Thoracic aorta (tissue), 2 donors: ENCODE results near the gene CHST10. TPM values are rescaled to one million over a fixed set of nuclear protein-coding genes. Genes with fewer than 3 reads are reported as not detected.

Experiments used
- ATAC-seq: fragments of 150-250 bp; one replicate; pipeline ENCODE4 v1.8.0; 2017; ENCODE audit warnings: low read depth; ENCODE audit not compliant: insufficient number of reproducible peaks, low FRiP score
- DNase-seq: peaks from one replicate; pipeline ENCODE4 v3.0.0-alpha.2; 2020; ENCODE audit warnings: low spot score
- H3K27ac ChIP-seq, 2 donors: fragments of 200-600 bp; sonication (generic); 1 replicate in 1 of 2; 2 replicates in 1 of 2; pipeline ENCODE4 v1.5.1; 2016; ENCODE audit warnings: mild to moderate bottlenecking in 2 of 2, moderate library complexity in 2 of 2
- H3K27me3 ChIP-seq: fragments of 200-600 bp; sonication (generic); replicated peaks from 2 replicates; pipeline ENCODE4 v1.6.0; 2016; ENCODE audit warnings: mild to moderate bottlenecking; ENCODE audit not compliant: insufficient read depth
- H3K36me3 ChIP-seq: fragments of 200-600 bp; sonication (generic); one replicate; pipeline ENCODE4 v1.5.1; 2016
- H3K4me1 ChIP-seq, 2 donors: fragments of 200-600 bp; sonication (generic); 1 replicate in 1 of 2; 2 replicates in 1 of 2; pipeline versions ENCODE4 v1.5.1 to v1.6.0; 2016; ENCODE audit warnings: low read depth in 2 of 2, mild to moderate bottlenecking in 1 of 2; ENCODE audit not compliant: control insufficient read depth in 1 of 2
- H3K4me3 ChIP-seq: fragments of 200-600 bp; sonication (generic); 2 replicates; pipeline ENCODE4 v1.5.1; 2016; ENCODE audit warnings: mild to moderate bottlenecking
- H3K9me3 ChIP-seq: fragments of 200-600 bp; sonication (generic); 2 replicates; pipeline ENCODE4 v1.5.1; 2016
- total RNA-seq, 2 donors: library from RNA; depleted of rRNA; stranded (reverse); fragments of >200 nt; gene quantifications; one replicate each; pipeline versions ENCODE4 v1.1.0 to v1.2.3, GENCODE V29; 2016
- TF ChIP-seq, protein P1 (sequence below): fragments of 200-600 bp; sonication (generic); IDR thresholded peaks from one replicate; pipeline ENCODE4 v1.5.1; 2019; ENCODE audit warnings: antibody characterized with exemption

Gene CHST10
- total RNA-seq, 2 donors from 2014 or later: 4.6 to 8.5 TPM

DNA sequence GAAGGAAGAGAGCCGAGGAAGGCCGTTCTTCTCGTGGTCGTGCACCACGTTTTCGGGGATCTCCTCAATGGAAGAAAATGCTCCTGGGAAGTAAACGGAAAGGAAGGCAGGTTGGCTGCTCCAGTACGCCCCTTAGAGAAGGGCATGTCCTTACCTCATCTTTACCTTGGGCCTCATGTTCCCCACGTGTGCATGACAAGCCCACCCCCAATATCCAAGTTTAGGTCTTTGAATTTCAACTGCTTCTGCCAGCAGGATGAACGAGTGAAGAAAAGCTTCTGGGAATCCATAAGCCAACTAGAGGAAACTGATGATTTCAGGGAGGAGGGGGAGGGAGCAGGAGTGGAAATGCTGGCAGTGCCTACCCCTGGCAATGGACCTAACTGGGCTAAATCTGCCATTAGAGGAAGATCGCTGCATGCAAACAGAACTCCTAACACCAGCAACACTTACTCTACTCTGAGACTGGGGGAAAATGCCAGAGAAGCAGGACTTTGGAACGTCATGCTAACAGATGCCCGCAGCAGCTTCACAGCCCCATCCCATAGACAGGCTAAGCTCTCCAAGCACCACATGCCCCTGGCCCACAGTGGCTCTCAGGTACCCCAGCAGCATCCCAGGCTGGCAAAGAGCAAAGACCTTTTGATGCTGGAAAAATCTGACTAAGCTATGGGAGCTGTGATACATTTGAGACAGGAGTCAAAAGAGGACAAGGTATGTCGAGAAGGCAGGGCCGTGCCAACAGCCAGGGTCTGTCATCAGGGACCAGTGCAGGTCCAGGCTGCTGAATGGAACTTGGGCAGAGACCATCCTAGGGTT is 21.7 kb downstream of the CHST10 start:
- Histone ChIP-seq H3K27ac (no peak overlapping the region), H3K36me3 (peaks cover 9% of the 10 kb centered on the region), H3K4me1 (peaks cover 0 to 12% of the 10 kb centered on the region in 2 donors), H3K9me3 (no peaks in the 10 kb centered on the region), H3K27me3 (no peaks in the 10 kb centered on the region), H3K4me3 (no peak overlapping the region)
- DNase-seq: no peak
- TF ChIP-seq, protein P1, sequence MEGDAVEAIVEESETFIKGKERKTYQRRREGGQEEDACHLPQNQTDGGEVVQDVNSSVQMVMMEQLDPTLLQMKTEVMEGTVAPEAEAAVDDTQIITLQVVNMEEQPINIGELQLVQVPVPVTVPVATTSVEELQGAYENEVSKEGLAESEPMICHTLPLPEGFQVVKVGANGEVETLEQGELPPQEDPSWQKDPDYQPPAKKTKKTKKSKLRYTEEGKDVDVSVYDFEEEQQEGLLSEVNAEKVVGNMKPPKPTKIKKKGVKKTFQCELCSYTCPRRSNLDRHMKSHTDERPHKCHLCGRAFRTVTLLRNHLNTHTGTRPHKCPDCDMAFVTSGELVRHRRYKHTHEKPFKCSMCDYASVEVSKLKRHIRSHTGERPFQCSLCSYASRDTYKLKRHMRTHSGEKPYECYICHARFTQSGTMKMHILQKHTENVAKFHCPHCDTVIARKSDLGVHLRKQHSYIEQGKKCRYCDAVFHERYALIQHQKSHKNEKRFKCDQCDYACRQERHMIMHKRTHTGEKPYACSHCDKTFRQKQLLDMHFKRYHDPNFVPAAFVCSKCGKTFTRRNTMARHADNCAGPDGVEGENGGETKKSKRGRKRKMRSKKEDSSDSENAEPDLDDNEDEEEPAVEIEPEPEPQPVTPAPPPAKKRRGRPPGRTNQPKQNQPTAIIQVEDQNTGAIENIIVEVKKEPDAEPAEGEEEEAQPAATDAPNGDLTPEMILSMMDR: no peak
- no peak for ATAC-seq

DNA sequence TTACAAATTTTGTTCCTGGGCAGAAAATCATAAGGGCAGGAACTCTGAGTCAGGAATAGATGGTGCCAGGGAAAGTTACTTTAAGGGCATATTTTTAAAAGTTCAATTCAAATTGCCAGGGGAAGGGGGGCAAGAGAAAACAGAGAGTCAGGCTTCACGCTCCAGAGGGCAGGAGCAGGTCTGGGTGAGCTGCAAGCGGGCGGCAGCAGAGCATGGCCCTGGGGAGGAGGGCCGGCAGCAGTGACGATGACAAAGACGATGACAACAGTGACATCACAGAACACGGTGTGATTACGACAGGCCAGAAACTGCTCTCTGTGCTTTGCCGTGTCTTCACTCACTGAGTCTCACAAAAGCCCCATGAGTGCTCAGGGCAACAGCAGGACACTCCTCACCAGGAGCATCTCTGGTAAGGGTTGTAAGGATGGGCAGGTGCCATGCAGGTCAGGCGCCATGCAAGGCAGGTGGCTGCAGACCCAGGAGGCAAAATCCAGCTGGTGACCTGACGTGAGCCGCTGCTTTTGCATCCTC is 23.3 kb downstream of the CHST10 start:
- H3K27ac ChIP-seq: no peak overlapping the region
- no peak for ATAC-seq
- H3K36me3 ChIP-seq: peaks cover 9% of the 10 kb centered on the region

DNA sequence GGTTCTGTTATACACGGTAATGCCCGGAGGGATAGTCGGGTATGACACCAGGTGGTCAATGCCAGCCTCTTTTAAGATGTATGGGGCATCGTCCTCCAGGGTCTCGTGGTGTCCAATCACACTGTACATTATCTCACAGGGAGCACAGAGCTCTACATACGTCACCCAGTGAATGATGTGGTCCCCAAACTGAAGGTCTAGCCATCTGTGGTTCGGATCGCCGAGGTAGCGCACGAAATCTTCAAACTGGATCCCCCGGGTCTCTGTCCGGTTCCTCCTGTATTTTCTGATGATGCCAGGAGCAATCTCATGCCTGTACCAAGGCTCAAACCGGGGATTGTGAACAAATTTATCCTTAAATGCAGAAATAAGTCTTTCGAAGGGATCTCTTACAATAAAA is 24.1 kb downstream of the CHST10 start:
- no peak overlapping the region for H3K27ac ChIP-seq
- peaks cover 0 to 12% of the 10 kb centered on the region in 2 donors for H3K4me1 ChIP-seq
- TF ChIP-seq, protein P1: no peak
- DNase-seq: no peak
- H3K9me3 ChIP-seq: no peaks in the 10 kb centered on the region
- no peaks in the 10 kb centered on the region for H3K27me3 ChIP-seq
- ATAC-seq: no peak
- H3K4me3 ChIP-seq: no peak overlapping the region
- H3K36me3 ChIP-seq: peaks cover 9% of the 10 kb centered on the region

More for the DNA sequence above, 23.3 kb downstream of the CHST10 start:
- TF ChIP-seq, protein P1: no peak
- Histone ChIP-seq H3K9me3 (no peaks in the 10 kb centered on the region), H3K4me1 (peaks cover 0 to 12% of the 10 kb centered on the region in 2 donors), H3K27me3 (no peaks in the 10 kb centered on the region), H3K4me3 (no peak overlapping the region)
- no peak for DNase-seq

DNA sequence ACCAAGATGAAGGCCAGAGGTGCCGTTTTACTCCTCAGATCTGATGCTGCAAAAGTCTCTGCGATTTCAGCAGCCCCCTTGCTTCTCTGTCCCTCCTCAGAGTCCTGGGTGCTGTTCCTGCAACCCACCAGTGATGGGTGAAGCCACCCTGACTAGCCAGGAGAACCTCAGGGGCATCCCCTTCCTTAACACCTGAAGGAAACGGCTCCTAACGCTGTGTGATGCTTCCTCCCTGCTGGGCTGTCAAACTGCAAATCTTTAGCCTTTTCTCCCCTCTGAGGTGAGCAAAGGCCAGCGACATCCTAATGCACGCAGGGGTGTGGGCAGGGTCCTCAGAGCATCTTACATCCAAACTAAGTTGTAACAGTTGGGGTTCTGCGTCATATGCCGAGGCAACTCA is 24.8 kb downstream of the CHST10 start:
- DNase-seq (no peak), ATAC-seq (no peak)
- H3K27me3 ChIP-seq: no peaks in the 10 kb centered on the region
- TF ChIP-seq, protein P1: no peak
- H3K4me3 ChIP-seq: no peak overlapping the region
- peaks cover 9% of the 10 kb centered on the region for H3K36me3 ChIP-seq
- H3K9me3 ChIP-seq: no peaks in the 10 kb centered on the region
- H3K4me1 ChIP-seq: peaks cover 0 to 12% of the 10 kb centered on the region in 2 donors
- no peak overlapping the region for H3K27ac ChIP-seq

DNA sequence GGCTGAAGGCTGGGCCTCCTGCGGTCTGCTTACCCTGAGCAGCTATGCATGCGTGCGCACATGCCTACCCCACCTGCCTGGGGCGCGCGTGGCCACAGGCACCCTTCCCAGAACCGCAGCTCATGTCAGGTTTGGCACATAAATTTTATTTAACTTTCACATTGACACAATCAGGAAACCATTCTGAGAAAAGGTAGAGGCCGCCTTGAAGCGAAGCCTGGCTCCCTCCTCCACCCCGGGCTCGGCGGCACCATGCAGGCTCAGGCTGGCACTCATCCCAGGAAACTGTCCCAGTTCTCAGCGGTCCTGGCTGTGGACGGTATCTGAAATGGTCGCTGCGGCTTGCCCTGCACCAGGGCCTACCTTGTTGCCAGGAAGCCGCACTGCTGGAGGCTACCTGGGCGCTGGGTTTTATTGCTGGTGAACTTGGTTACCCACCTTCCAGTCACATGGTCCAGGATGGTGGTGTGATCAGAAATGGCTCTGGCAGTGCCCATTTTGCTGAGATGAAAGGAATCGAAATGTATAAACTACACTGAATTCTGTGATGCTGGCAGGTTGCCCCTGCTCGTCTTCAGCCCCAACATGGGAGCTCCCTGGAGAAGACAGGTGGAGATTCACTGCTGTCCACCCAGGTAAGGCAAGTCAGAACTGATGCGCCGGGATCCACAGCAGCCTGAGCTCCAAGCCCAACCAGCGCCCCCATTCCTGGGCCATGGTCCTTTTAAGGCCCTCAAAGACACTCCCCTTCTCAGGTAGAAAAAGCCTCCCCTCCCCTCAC is 25.5 kb downstream of the CHST10 start:
- Histone ChIP-seq H3K27ac (no peak overlapping the region), H3K27me3 (no peaks in the 10 kb centered on the region), H3K9me3 (no peaks in the 10 kb centered on the region), H3K36me3 (peaks cover 9% of the 10 kb centered on the region), H3K4me1 (peaks cover 0 to 12% of the 10 kb centered on the region in 2 donors), H3K4me3 (no peak overlapping the region)
- no peak for ATAC-seq
- TF ChIP-seq, protein P1: no peak
- DNase-seq: no peak
